H1 (cell line): ENCODE results near the gene PLEKHG4. TPM values are rescaled to one million over a fixed set of nuclear protein-coding genes. Genes with fewer than 3 reads are reported as not detected.

Experiments used
- CTCF ChIA-PET: fragments of 300-600 bp; sonication (Branson Sonifier 250); formaldehyde crosslinking; loops from one replicate; lab custom pipeline; 2021; ENCODE audit not compliant: partially characterized antibody; lab: Charles Lee
- POLR2A ChIA-PET: fragments of 300-600 bp; sonication (Branson Sonifier 250); formaldehyde crosslinking; loops from one replicate; lab custom pipeline; 2021; ENCODE audit warnings: inconsistent platforms; ENCODE audit not compliant: partially characterized antibody; lab: Charles Lee
- DNase-seq, 2 experiments: peaks; one replicate each; pipeline versions ENCODE4 v3.0.0 to v3.0.0-alpha.2; 2010 to 2022; ENCODE audit warnings: low spot score in 2 of 2, low read depth in 1 of 2, mixed read lengths in 1 of 2
- FAIRE-seq: peaks from 2 replicates; lab custom pipeline; 2011; peaks lifted over from hg19 to GRCh38; lab: Jason Lieb, UNC
- H2AFZ ChIP-seq: 2 replicates; pipeline ENCODE4 v1.8.1; 2012; ENCODE audit warnings: low read length, inconsistent platforms
- H2AK5ac ChIP-seq: 2 replicates; pipeline ENCODE4 v1.6.1; 2013; ENCODE audit warnings: low read depth, low read length
- H2BK120ac ChIP-seq: replicated peaks from 2 replicates; pipeline ENCODE3; 2013; ENCODE audit warnings: low read depth, low read length, inconsistent platforms
- H2BK12ac ChIP-seq: 2 replicates; pipeline ENCODE4 v1.6.1; 2013; ENCODE audit warnings: low read depth, low read length
- H2BK15ac ChIP-seq: 2 replicates; pipeline ENCODE4 v1.6.1; 2013; ENCODE audit warnings: low read length
- H2BK20ac ChIP-seq: 2 replicates; pipeline ENCODE4 v1.6.1; 2013; ENCODE audit warnings: low read length
- H2BK5ac ChIP-seq: 2 replicates; pipeline ENCODE4 v1.6.1; 2013; ENCODE audit warnings: low read depth, low read length
- H3K14ac ChIP-seq: 2 replicates; pipeline ENCODE4 v1.6.1; 2013; ENCODE audit warnings: inconsistent platforms; ENCODE audit not compliant: insufficient read length
- H3K18ac ChIP-seq: 2 replicates; pipeline ENCODE4 v1.6.1; 2013; ENCODE audit warnings: low read length; ENCODE audit errors: extremely low read depth
- H3K23ac ChIP-seq: 2 replicates; pipeline ENCODE4 v1.6.1; 2013; ENCODE audit warnings: inconsistent platforms; ENCODE audit not compliant: insufficient read length
- H3K23me2 ChIP-seq: 2 replicates; pipeline ENCODE4 v1.6.1; 2013; ENCODE audit warnings: low read depth, low read length
- H3K27ac ChIP-seq: 2 replicates; pipeline ENCODE4 v1.6.1; 2011; ENCODE audit warnings: low read depth, low read length, inconsistent platforms
- H3K27me3 ChIP-seq, 4 experiments: replicated peaks in 1 of 4; 1 replicate in 1 of 4; 2 replicates in 3 of 4; pipeline versions ENCODE4 v1.6.1 to v1.8.1; 2011 to 2013; ENCODE audit warnings: low read length in 3 of 4, mild to moderate bottlenecking in 3 of 4, inconsistent platforms in 2 of 4, mixed read lengths in 2 of 4, moderate library complexity in 1 of 4; ENCODE audit not compliant: control insufficient read depth in 3 of 4, insufficient read depth in 3 of 4; ENCODE audit errors: extremely low read depth in 1 of 4
- H3K36me3 ChIP-seq, 4 experiments: 2 replicates each; pipeline versions ENCODE4 v1.6.1 to v1.8.1; 2011 to 2013; ENCODE audit warnings: mild to moderate bottlenecking in 4 of 4, low read length in 3 of 4, moderate library complexity in 2 of 4, control low read depth in 1 of 4, inconsistent platforms in 1 of 4; ENCODE audit not compliant: insufficient read depth in 4 of 4, control insufficient read depth in 2 of 4
- H3K4ac ChIP-seq: replicated peaks from 2 replicates; pipeline ENCODE3; 2013; ENCODE audit warnings: low read length, low read depth, mixed read lengths, inconsistent platforms; ENCODE audit not compliant: insufficient read length
- H3K4me1 ChIP-seq, 4 experiments: replicated peaks in 1 of 4; 1 replicate in 1 of 4; 2 replicates in 3 of 4; pipeline versions ENCODE4 v1.6.1 to v1.8.1; 2011 to 2013; ENCODE audit warnings: low read length in 3 of 4, inconsistent platforms in 2 of 4, mixed read lengths in 1 of 4; ENCODE audit not compliant: insufficient read depth in 4 of 4, control insufficient read depth in 3 of 4
- H3K4me2 ChIP-seq, 2 experiments: 2 replicates each; pipeline versions ENCODE4 v1.6.1 to v1.8.1; 2011 to 2013; ENCODE audit warnings: low read depth in 2 of 2, low read length in 2 of 2, control low read depth in 1 of 2, inconsistent platforms in 1 of 2, mild to moderate bottlenecking in 1 of 2; ENCODE audit not compliant: insufficient read depth in 1 of 2
- H3K4me3 ChIP-seq, 4 experiments: fragments of 200-600, 300-600 bp in 1 of 4; sonication (generic), shearing (Covaris generic), sonication (Bioruptor Twin) in 1 of 4; 2 replicates each; pipeline versions ENCODE4 v1.5.1 to v1.8.1; 2011 to 2016; ENCODE audit warnings: low read length in 4 of 4, low read depth in 3 of 4, control low read depth in 2 of 4, inconsistent platforms in 2 of 4, mild to moderate bottlenecking in 2 of 4, mixed read lengths in 1 of 4, moderate library complexity in 1 of 4; ENCODE audit not compliant: insufficient read depth in 2 of 4; ENCODE audit errors: extremely low read depth in 1 of 4
- H3K56ac ChIP-seq: replicated peaks from 2 replicates; pipeline ENCODE3; 2013; ENCODE audit warnings: low read depth, mild to moderate bottlenecking, mixed read lengths, low read length, inconsistent platforms; ENCODE audit not compliant: insufficient read length
- H3K79me1 ChIP-seq: 2 replicates; pipeline ENCODE4 v1.6.1; 2013; ENCODE audit warnings: low read depth, low read length, control low read depth
- H3K79me2 ChIP-seq, 2 experiments: 2 replicates each; pipeline versions ENCODE4 v1.6.1 to v1.8.1; 2012 to 2013; ENCODE audit warnings: low read length in 2 of 2, mild to moderate bottlenecking in 2 of 2, inconsistent platforms in 1 of 2; ENCODE audit not compliant: insufficient read depth in 2 of 2, control insufficient read depth in 1 of 2
- H3K9ac ChIP-seq, 4 experiments: replicated peaks in 1 of 4; 1 replicate in 1 of 4; 2 replicates in 3 of 4; pipeline versions ENCODE4 v1.6.1 to v1.8.1; 2011 to 2013; ENCODE audit warnings: low read depth in 3 of 4, low read length in 3 of 4, control low read depth in 2 of 4, mild to moderate bottlenecking in 2 of 4, moderate library complexity in 2 of 4, inconsistent platforms in 1 of 4; ENCODE audit errors: extremely low read depth in 1 of 4
- H3K9me3 ChIP-seq, 2 experiments: 2 replicates each; pipeline versions ENCODE4 v1.6.1 to v1.8.1; 2012 to 2013; ENCODE audit warnings: mild to moderate bottlenecking in 2 of 2, moderate library complexity in 2 of 2, control low read depth in 1 of 2, inconsistent platforms in 1 of 2, low read depth in 1 of 2, low read length in 1 of 2, mixed read lengths in 1 of 2; ENCODE audit not compliant: insufficient read depth in 2 of 2
- H4K20me1 ChIP-seq, 2 experiments: replicated peaks in 1 of 2; 2 replicates each; pipeline versions ENCODE3 to v1.8.1; 2011 to 2013; ENCODE audit warnings: inconsistent platforms in 2 of 2, low read length in 2 of 2, mild to moderate bottlenecking in 1 of 2; ENCODE audit not compliant: insufficient read depth in 2 of 2, control insufficient read depth in 1 of 2
- H4K5ac ChIP-seq: 2 replicates; pipeline ENCODE4 v1.6.1; 2013; ENCODE audit warnings: low read length, low read depth, mixed read lengths, inconsistent platforms; ENCODE audit not compliant: insufficient read length
- H4K8ac ChIP-seq: 2 replicates; pipeline ENCODE4 v1.8.0; 2013; ENCODE audit warnings: mild to moderate bottlenecking, moderate library complexity, low read length, inconsistent platforms; ENCODE audit not compliant: insufficient read depth; ENCODE audit errors: extremely low read depth
- H4K91ac ChIP-seq: replicated peaks from 2 replicates; pipeline ENCODE3; 2013; ENCODE audit warnings: low read length, mixed read lengths, inconsistent platforms; ENCODE audit not compliant: insufficient read length
- ATF2 ChIP-seq: IDR thresholded peaks from 2 replicates; pipeline ENCODE4 v1.6.1; 2012; ENCODE audit warnings: low read length, inconsistent platforms
- BACH1 ChIP-seq: IDR thresholded peaks from 2 replicates; pipeline ENCODE4 v1.6.1; 2012; ENCODE audit warnings: low read length, improper control_type of control experiment
- BCL11A ChIP-seq, 2 experiments: IDR thresholded peaks; one replicate each; pipeline ENCODE4 v1.6.1; 2011; ENCODE audit warnings: low read depth in 2 of 2, low read length in 2 of 2, mild to moderate bottlenecking in 2 of 2
- CBX5 ChIP-seq: fragments of 300-800, 300-1000 bp; sonication (generic); IDR thresholded peaks from 2 replicates; pipeline ENCODE4 v1.7.1; 2016; ENCODE audit warnings: antibody characterized with exemption, low read length, low read depth
- CHD1 ChIP-seq: IDR thresholded peaks from 2 replicates; pipeline ENCODE4 v1.6.1; 2012; ENCODE audit warnings: low read depth, low read length, improper control_type of control experiment
- CTBP2 ChIP-seq: IDR thresholded peaks from 2 replicates; pipeline ENCODE4 v1.7.0; 2011; ENCODE audit warnings: borderline replicate concordance, mild to moderate bottlenecking, moderate library complexity, mixed read lengths, low read length; ENCODE audit not compliant: insufficient read depth, insufficient read length
- GABPA ChIP-seq: IDR thresholded peaks from 2 replicates; pipeline ENCODE4 v1.6.1; 2011; ENCODE audit warnings: mild to moderate bottlenecking, low read length, moderate library complexity, borderline replicate concordance; ENCODE audit not compliant: insufficient read depth
- HDAC2 ChIP-seq, 2 experiments: fragments of 300-600 bp in 1 of 2; sonication (generic) in 1 of 2; IDR thresholded peaks; 2 replicates each; pipeline ENCODE4 v1.6.1; 2011 to 2012; ENCODE audit warnings: low read depth in 2 of 2, low read length in 2 of 2, mild to moderate bottlenecking in 2 of 2, moderate library complexity in 2 of 2, borderline replicate concordance in 1 of 2, inconsistent platforms in 1 of 2
- MAFK ChIP-seq: IDR thresholded peaks from 2 replicates; pipeline ENCODE4 v1.6.1; 2012; ENCODE audit warnings: low read depth, mild to moderate bottlenecking, improper control_type of control experiment, low read length
- NRF1 ChIP-seq: IDR thresholded peaks from 2 replicates; pipeline ENCODE4 v1.6.1; 2011; ENCODE audit warnings: mild to moderate bottlenecking, low read depth, low read length, improper control_type of control experiment
- RFX5 ChIP-seq: IDR thresholded peaks from 2 replicates; pipeline ENCODE4 v1.6.1; 2011; ENCODE audit warnings: low read depth, low read length, improper control_type of control experiment, borderline replicate concordance
- SP2 ChIP-seq: IDR thresholded peaks from 2 replicates; pipeline ENCODE4 v1.6.1; 2012; ENCODE audit warnings: mild to moderate bottlenecking, low read length, inconsistent platforms
- WGBS, 2 experiments: shearing (Covaris generic) in 1 of 2; methylation state at CpG; one replicate each; pipeline versions ENCODE4 v1.1.6 to v1.1.7; 2013 to 2015; ENCODE audit warnings: low lambda C conversion rate in 2 of 2, mixed read lengths in 2 of 2, inconsistent platforms in 1 of 2, low coverage in 1 of 2, missing lambda C conversion rate in 1 of 2; ENCODE audit not compliant: insufficient replicate concordance in 2 of 2, insufficient coverage in 1 of 2, insufficient read length in 1 of 2; ENCODE audit errors: extremely low coverage in 1 of 2, missing lambda C conversion rate in 1 of 2; 5-methylcytosine and 5-hydroxymethylcytosine counted together
- polyA plus RNA-seq, 7 experiments: library from polyadenylated mRNA; depleted of rRNA in 3 of 7; stranded (reverse) in 5 of 7; unstranded in 2 of 7; fragments of >200 nt in 5 of 7; fragments of 200-250 nt in 2 of 7; gene quantifications; 1 replicate in 5 of 7; 2 replicates in 1 of 7; 4 replicates in 1 of 7; pipeline versions ENCODE4 v1.2.1 to v1.2.3, GENCODE V29; 2011 to 2013; ENCODE audit warnings: missing spikeins in 2 of 7, mixed read lengths in 2 of 7
- total RNA-seq: library from RNA; stranded (reverse); fragmentation: NEBNext Ultra II Directional; extraction: Animal tissue kit (Norgen Biotek cat#: 25700); gene quantifications from 2 replicates; pipeline ENCODE4 v1.2.1, GENCODE V29; 2021

Gene PLEKHG4
- total and polyA plus RNA-seq, 2 of the 8 experiments (the other 6 are each of a cell fraction or from before 2014, with no cell fraction given): 7.7 to 11.1 TPM

GRCh38 chr16:67234180-67234597, 45.1 kb upstream of the PLEKHG4 start:
- Histone ChIP-seq H2AK5ac (no peak overlapping the region), H3K56ac (no peak overlapping the region), H3K14ac (no peak overlapping the region), H3K4ac (no peak overlapping the region), H2AFZ (no peak overlapping the region), H2BK20ac (no peak overlapping the region), H4K91ac (no peak overlapping the region), H2BK15ac (no peak overlapping the region), H3K9me3 (no peaks in the 10 kb centered on the region), H4K20me1 (peaks cover 0 to 18% of the 10 kb centered on the region in 2 experiments), H3K9ac (no peak overlapping the region), H3K4me1 (no peaks in the 10 kb centered on the region; a peak in 2 of 7 replicates), H3K27ac (no peak overlapping the region), H3K79me2 (no peaks in the 10 kb centered on the region), H4K8ac (no peak overlapping the region), H3K4me3 (no peak overlapping the region), H3K23ac (no peak overlapping the region), H2BK120ac (no peak overlapping the region), H3K36me3 (peaks cover 19 to 45% (median 36%) of the 10 kb centered on the region in 4 experiments; a peak in 7 of 8 replicates), H3K79me1 (peaks cover 4% of the 10 kb centered on the region), H3K4me2 (no peak overlapping the region), H2BK5ac (no peak overlapping the region), H2BK12ac (no peak overlapping the region), H3K27me3 (no peaks in the 10 kb centered on the region), H3K18ac (no peak overlapping the region), H4K5ac (no peak overlapping the region), H3K23me2 (no peaks in the 10 kb centered on the region)
- FAIRE-seq (no peak), DNase-seq (no peak)
- WGBS, 2 experiments: 93% methylated on average over 6 of the region's 10 CpGs; no CpG with 5 or more reads in 1 of the 2 experiments
- POLR2A ChIA-PET: interaction anchor here (0.7 to 11.2 kb wide), 7 partner anchors 13 to 187 kb away, joined by 3 to 111 read pairs (median 3); partner anchors contain the start of genes ELMO3, FHOD1 and SLC9A5
- CTCF ChIA-PET: interaction anchor here (0.6 to 2.9 kb wide), 4 partner anchors 12 to 264 kb away, joined by 3 to 12 read pairs (median 4); partner anchors contain the start of genes ELMO3 and FHOD1
- no peak for TF ChIP-seq NRF1
- no peak for TF ChIP-seq ATF2
- no peak for TF ChIP-seq SP2
- no peak for TF ChIP-seq BCL11A (IDR thresholded peaks at IDR 0.05; ENCODE audit: low read depth in 2 of 2, low read length in 2 of 2)
- TF ChIP-seq GABPA: no peak
- no peak for TF ChIP-seq BACH1
- TF ChIP-seq MAFK: no peak
- TF ChIP-seq CHD1: no peak
- TF ChIP-seq RFX5: no peak
- TF ChIP-seq HDAC2 (IDR thresholded peaks at IDR 0.05; ENCODE audit: borderline replicate concordance in 1 of 2, low read depth in 2 of 2, low read length in 2 of 2): no peak
- TF ChIP-seq CBX5: no peak
- no peak for TF ChIP-seq CTBP2
